ENCODE results near the gene PRF1. TPM values are rescaled to one million over a fixed set of nuclear protein-coding genes. Genes with fewer than 3 reads are reported as not detected.

The PRF1 gene
- total and polyA plus RNA-seq, 8 donors = under 0.01 to 11.0 (median 1.4) TPM; not detected in 1

- Histone ChIP-seq H3K4me1 (peaks cover 0 to 4% (median 2%) of the 10 kb centered on the region in 4 donors), H3K36me3 (peaks cover 0 to 43% (median 9%) of the 10 kb centered on the region in 4 donors), H3K27me3 (no peaks in the 10 kb centered on the region), H3K4me3 (no peak overlapping the region), H3K27ac (no peak overlapping the region), H3K9me3 (no peaks in the 10 kb centered on the region)
- 82 to 94% (median 86%) methylated on average over 4 to 7 of the region's 7 CpGs for WGBS, 5 donors
- intact Hi-C loops (cut with DNase I; ENCODE audit: low total_unique reads) = no loop called here
- TF ChIP-seq EP300 (IDR thresholded peaks at IDR 0.05) = no peak
- TF ChIP-seq POLR2AphosphoS5 (IDR thresholded peaks at IDR 0.05) = no peak
- TF ChIP-seq, protein P1, sequence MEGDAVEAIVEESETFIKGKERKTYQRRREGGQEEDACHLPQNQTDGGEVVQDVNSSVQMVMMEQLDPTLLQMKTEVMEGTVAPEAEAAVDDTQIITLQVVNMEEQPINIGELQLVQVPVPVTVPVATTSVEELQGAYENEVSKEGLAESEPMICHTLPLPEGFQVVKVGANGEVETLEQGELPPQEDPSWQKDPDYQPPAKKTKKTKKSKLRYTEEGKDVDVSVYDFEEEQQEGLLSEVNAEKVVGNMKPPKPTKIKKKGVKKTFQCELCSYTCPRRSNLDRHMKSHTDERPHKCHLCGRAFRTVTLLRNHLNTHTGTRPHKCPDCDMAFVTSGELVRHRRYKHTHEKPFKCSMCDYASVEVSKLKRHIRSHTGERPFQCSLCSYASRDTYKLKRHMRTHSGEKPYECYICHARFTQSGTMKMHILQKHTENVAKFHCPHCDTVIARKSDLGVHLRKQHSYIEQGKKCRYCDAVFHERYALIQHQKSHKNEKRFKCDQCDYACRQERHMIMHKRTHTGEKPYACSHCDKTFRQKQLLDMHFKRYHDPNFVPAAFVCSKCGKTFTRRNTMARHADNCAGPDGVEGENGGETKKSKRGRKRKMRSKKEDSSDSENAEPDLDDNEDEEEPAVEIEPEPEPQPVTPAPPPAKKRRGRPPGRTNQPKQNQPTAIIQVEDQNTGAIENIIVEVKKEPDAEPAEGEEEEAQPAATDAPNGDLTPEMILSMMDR (IDR thresholded peaks at IDR 0.05) = no peak
- no peak for TF ChIP-seq POLR2A (IDR thresholded peaks at IDR 0.05)
- DNase-seq = no peak
Observed at GRCh38 chr10:70568781-70569495, 33.6 kb downstream of the PRF1 start.

DNA sequence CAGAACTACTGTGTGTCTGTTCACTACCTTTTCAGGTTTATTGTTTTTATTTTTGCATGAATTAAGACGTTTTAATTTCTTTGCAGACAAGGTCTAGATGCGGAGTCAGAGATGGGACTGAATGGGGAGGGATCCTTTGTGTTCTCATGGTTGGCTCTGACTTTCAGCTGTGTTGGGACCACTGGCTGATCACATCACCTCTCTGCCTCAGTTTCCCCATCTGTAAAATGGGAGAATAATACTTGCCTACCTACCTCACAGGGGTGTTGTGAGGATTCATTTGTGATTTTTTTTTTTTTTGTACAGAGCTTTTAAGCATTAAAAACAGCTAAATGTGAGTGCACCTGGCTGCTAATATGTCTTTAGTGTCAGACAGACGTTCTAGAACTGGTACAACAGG is 34.4 kb downstream of the PRF1 start:
- no peak overlapping the region for H3K27ac ChIP-seq
- no peak for DNase-seq
- peaks cover 0 to 3% (median 0%) of the 10 kb centered on the region in 4 donors for H3K4me1 ChIP-seq
- 91 to 95% (median 91%) methylated on average over 3 of the region's 3 CpGs for WGBS, 5 donors
- H3K4me3 ChIP-seq = no peak overlapping the region
- no peaks in the 10 kb centered on the region for H3K27me3 ChIP-seq
- peaks cover 0 to 44% (median 9%) of the 10 kb centered on the region in 4 donors for H3K36me3 ChIP-seq
- TF ChIP-seq, protein P1 (IDR thresholded peaks at IDR 0.05) = no peak
- TF ChIP-seq EP300 (IDR thresholded peaks at IDR 0.05) (no peak), POLR2AphosphoS5 (IDR thresholded peaks at IDR 0.05) (no peak), POLR2A (IDR thresholded peaks at IDR 0.05) (no peak)
- H3K9me3 ChIP-seq = no peaks in the 10 kb centered on the region
- intact Hi-C loops (cut with DNase I; ENCODE audit: low total_unique reads) = no loop called here

DNA sequence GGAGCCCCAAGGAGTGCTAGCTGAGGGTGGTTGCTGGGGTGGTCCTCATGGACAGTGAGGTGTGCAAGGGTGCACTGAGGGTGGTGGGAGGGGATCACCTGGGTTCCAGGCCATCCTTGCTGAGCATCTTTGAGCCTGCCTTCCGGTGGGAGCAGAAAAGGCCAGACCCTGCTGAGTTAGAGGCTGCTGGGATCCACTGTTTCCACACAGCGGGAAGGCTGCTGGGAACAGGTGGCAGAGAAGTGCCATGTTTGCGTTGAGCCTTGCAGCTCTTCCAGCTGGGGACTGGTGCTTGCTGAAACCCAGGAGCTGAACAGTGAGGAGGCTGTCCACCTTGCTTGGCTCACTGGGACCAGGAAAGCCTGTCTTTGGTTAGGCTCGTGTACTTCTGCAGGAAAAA is 34.9 kb downstream of the PRF1 start:
- WGBS, 5 donors = 72 to 83% (median 79%) methylated on average over 4 of the region's 4 CpGs
- no peak for DNase-seq
- peaks cover 0 to 3% (median 0%) of the 10 kb centered on the region in 4 donors for H3K4me1 ChIP-seq
- no peak overlapping the region for H3K27ac ChIP-seq
- no peaks in the 10 kb centered on the region for H3K27me3 ChIP-seq
- no peak overlapping the region for H3K4me3 ChIP-seq
- no peaks in the 10 kb centered on the region for H3K9me3 ChIP-seq
- H3K36me3 ChIP-seq = peaks cover 0 to 44% (median 9%) of the 10 kb centered on the region in 4 donors
- intact Hi-C loops (cut with DNase I; ENCODE audit: low total_unique reads) = no loop called here
- TF ChIP-seq, protein P1 (IDR thresholded peaks at IDR 0.05) = no peak
- no peak for TF ChIP-seq POLR2A (IDR thresholded peaks at IDR 0.05)
- no peak for TF ChIP-seq POLR2AphosphoS5 (IDR thresholded peaks at IDR 0.05)
- no peak for TF ChIP-seq EP300 (IDR thresholded peaks at IDR 0.05)

- Histone ChIP-seq H3K27ac (no peak overlapping the region), H3K36me3 (peaks cover 0 to 44% (median 9%) of the 10 kb centered on the region in 4 donors), H3K4me1 (peaks cover 0 to 9% (median under 1%) of the 10 kb centered on the region in 4 donors), H3K4me3 (no peak overlapping the region), H3K9me3 (no peaks in the 10 kb centered on the region), H3K27me3 (no peaks in the 10 kb centered on the region)
- WGBS, 5 donors = 71 to 88% (median 83%) methylated on average over 7 to 18 of the region's 18 CpGs
- no peak for DNase-seq
- intact Hi-C loops (cut with DNase I; ENCODE audit: low total_unique reads) = no loop called here
- no peak for TF ChIP-seq EP300 (IDR thresholded peaks at IDR 0.05)
- no peak for TF ChIP-seq POLR2AphosphoS5 (IDR thresholded peaks at IDR 0.05)
- TF ChIP-seq, protein P1 (IDR thresholded peaks at IDR 0.05) = no peak
- TF ChIP-seq POLR2A (IDR thresholded peaks at IDR 0.05) = no peak
Observed at GRCh38 chr10:70566515-70567290, 35.8 kb downstream of the PRF1 start.
